ENCODE results near the gene TSPAN9.

DNA sequence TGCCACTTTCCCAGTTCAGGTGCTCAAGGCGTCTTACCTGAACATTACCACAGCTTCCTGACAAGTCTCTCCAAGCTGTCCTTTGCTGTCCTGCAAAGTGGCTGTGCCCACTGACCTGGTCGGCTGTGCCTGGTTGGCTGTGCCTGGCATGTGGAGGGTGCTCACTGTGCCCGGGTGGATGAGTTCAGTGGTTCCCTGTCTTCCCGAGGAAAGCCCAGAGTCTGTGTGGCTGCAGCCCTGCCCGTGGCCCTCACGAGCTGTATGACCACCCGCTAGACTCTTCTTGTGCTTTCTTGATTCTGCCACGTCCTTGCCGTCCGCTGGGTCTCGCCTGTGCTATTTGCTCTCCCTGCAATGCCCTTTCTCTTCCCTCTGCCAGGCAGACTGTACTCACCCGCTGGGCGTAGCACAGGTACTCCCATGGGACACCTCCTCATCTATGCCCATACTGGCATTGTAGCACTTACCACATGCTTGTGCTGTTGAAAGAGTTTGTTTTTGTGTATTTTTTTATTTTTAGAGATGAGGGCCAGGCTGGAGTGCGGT lies 95.9 kb downstream of the TSPAN9 start:
- TF ChIP-seq, protein P1, sequence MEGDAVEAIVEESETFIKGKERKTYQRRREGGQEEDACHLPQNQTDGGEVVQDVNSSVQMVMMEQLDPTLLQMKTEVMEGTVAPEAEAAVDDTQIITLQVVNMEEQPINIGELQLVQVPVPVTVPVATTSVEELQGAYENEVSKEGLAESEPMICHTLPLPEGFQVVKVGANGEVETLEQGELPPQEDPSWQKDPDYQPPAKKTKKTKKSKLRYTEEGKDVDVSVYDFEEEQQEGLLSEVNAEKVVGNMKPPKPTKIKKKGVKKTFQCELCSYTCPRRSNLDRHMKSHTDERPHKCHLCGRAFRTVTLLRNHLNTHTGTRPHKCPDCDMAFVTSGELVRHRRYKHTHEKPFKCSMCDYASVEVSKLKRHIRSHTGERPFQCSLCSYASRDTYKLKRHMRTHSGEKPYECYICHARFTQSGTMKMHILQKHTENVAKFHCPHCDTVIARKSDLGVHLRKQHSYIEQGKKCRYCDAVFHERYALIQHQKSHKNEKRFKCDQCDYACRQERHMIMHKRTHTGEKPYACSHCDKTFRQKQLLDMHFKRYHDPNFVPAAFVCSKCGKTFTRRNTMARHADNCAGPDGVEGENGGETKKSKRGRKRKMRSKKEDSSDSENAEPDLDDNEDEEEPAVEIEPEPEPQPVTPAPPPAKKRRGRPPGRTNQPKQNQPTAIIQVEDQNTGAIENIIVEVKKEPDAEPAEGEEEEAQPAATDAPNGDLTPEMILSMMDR (IDR thresholded peaks at IDR 0.05): no peak
- TF ChIP-seq POLR2A (IDR thresholded peaks at IDR 0.05): no peak

Measured in body of pancreas (tissue), 4 donors.